ENCODE data around the gene LGALS8. TPM values are rescaled to one million over a fixed set of nuclear protein-coding genes. Genes with fewer than 3 reads are reported as not detected.

LGALS8 gene
- total RNA-seq, 1 donor, result 64.8 TPM

- peak; percentile 78 for DNase-seq (ENCODE audit: low read depth)
- H3K4me3 ChIP-seq (ENCODE audit: low read depth, low read length), result no peak overlapping the region
- TF ChIP-seq CTCF (IDR thresholded peaks at IDR 0.05; ENCODE audit: insufficient read depth, low read length), result peak; percentile 43
These were observed 33.9 kb upstream of the LGALS8 start for GRCh38 chr1:236489710-236490377.

DNA sequence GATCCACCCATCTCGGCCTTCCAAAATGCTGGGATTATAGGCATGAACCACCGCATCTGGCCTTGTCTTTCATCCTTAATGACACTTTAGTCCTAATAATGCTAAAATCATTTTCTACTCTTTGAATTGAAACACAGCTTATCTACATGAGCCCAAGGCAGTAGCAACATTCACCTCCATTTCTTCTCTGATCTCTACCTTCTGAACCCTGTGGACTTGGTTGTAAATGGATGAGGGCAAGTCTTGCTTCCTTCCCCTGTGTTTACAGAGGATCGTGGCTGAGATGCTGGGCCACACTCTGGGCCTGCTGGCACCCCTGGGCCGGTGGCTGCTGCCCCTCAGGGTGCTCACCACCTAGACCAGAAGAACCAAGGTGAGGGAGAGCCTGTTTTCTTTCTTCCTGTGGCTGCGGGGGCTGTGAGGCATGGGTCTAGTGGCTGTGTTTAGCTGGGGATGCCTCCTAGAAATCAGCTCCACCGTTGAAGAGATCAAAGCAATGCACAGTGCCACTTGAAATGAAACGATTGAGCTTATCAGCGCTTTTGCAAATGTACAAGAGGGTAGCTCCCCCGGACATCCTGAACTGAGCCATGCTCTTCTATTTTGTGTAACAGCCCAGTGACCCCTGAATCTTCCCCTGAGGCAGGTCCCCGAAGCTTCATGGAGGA lies 32.2 kb upstream of the LGALS8 start:
- no peak for TF ChIP-seq CTCF (IDR thresholded peaks at IDR 0.05; ENCODE audit: insufficient read depth, low read length)
- DNase-seq (ENCODE audit: low read depth), result no peak
- no peak overlapping the region for H3K4me3 ChIP-seq (ENCODE audit: low read depth, low read length)

GRCh38 chr1:236492378-236492777 lies 31.4 kb upstream of the LGALS8 start:
- no peak for DNase-seq (ENCODE audit: low read depth)
- no peak overlapping the region for H3K4me3 ChIP-seq (ENCODE audit: low read depth, low read length)
- no peak for TF ChIP-seq CTCF (IDR thresholded peaks at IDR 0.05; ENCODE audit: insufficient read depth, low read length)

- TF ChIP-seq CTCF (IDR thresholded peaks at IDR 0.05; ENCODE audit: insufficient read depth, low read length), result no peak
- no peak for DNase-seq (ENCODE audit: low read depth)
These were observed 29.7 kb upstream of the LGALS8 start for GRCh38 chr1:236494082-236494481.

GRCh38 chr1:236494586-236495466 lies 29.0 kb upstream of the LGALS8 start:
- no peak for DNase-seq (ENCODE audit: low read depth)
- no peak for TF ChIP-seq CTCF (IDR thresholded peaks at IDR 0.05; ENCODE audit: insufficient read depth, low read length)
- no peak overlapping the region for H3K4me3 ChIP-seq (ENCODE audit: low read depth, low read length)

More at GRCh38 chr1:236494082-236494481, 29.7 kb upstream of the LGALS8 start:
- no peak overlapping the region for H3K4me3 ChIP-seq (ENCODE audit: low read depth, low read length)

DNA sequence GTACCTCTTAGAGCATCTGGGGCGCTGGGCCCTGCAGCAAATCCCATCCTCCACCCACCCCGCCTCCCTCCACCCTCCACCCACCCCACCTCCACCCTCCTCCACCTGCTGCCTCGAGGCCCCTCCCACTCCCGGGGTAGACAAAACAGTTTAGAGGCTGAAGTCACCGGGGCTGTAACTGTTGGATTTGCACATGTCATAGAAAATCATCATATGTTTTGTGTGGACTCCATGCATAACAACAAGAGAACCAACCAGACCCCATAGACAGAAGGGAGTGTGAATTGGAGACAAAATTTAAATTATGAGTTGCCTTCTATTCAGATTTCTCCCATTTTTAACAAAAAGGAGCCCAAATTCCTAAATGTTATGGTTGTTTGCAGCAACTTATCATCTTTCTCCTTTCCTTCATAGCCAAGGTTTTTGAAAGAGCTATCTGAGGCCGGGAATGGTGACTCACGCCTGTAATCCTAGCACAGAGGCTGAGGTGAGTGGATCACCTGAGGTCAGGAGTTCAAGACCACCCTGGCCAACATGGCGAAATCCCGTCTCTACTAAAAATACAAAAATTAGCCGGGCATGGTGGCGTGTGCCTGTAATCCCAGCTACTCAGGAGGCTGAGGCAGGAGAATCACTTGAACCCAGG lies 28.2 kb upstream of the LGALS8 start:
- DNase-seq (ENCODE audit: low read depth), result no peak

More for the DNA sequence above, 28.2 kb upstream of the LGALS8 start:
- TF ChIP-seq CTCF (IDR thresholded peaks at IDR 0.05; ENCODE audit: insufficient read depth, low read length), result no peak
- H3K4me3 ChIP-seq (ENCODE audit: low read depth, low read length), result no peak overlapping the region

Data from fibroblast of the aortic adventitia (primary cell).